ENCODE data around the gene COL25A1. TPM values are rescaled to one million over a fixed set of nuclear protein-coding genes. Genes with fewer than 3 reads are reported as not detected.

Gene COL25A1
- total and polyA plus RNA-seq, 2 experiments from 2014 or later: 0.28 to 1.9 TPM

DNA sequence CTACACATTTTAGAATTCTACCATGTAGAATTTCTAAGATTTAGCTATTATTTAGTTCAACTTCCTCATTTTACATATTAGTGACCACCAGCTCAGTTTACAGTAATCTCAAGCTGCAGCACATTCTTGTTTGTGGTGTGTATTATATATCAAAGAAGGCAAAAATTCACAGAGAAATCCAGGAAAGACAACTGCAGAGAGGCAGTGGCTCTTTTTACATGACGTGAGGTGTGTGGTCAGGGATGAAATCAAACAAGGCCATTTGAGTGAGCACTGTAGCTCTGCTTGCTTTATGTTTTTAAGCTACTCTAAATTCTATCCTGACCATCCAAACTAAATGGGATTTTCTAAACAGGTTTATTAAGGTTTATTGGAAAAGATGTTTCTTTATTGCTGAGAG, 71.1 kb downstream of the COL25A1 start:
- Histone ChIP-seq H3K4me2 (no peak overlapping the region), H3K9me3 (ENCODE audit: low read depth) (no peaks in the 10 kb centered on the region), H3K36me3 (replicated peaks; ENCODE audit: insufficient read depth, low read depth) (peaks cover 3% of the 10 kb centered on the region), H2AFZ (no peak overlapping the region), H3K9me2 (replicated peaks; ENCODE audit: insufficient read depth) (no peaks in the 10 kb centered on the region), H3K4me1 (ENCODE audit: insufficient read depth) (no peaks in the 10 kb centered on the region), H4K20me1 (ENCODE audit: insufficient read depth, poor library complexity, severe bottlenecking) (no peaks in the 10 kb centered on the region), H3K79me2 (no peaks in the 10 kb centered on the region), H3K27ac (no peak overlapping the region), H3K27me3 (no peaks in the 10 kb centered on the region), H3K4me3 (no peak overlapping the region)
- DNase-seq (ENCODE audit: low spot score): no peak
- WGBS (ENCODE audit: low lambda C conversion rate, missing lambda C conversion rate): 81% methylated on average over 1 of the region's 1 CpG
- TF ChIP-seq EZH2 (IDR thresholded peaks at IDR 0.05; ENCODE audit: borderline replicate concordance): no peak
- TF ChIP-seq CTCF (IDR thresholded peaks at IDR 0.05; ENCODE audit: poor library complexity): no peak

GRCh38 chr4:109229028-109229427, 73.4 kb downstream of the COL25A1 start:
- Histone ChIP-seq H3K9me2 (replicated peaks; ENCODE audit: insufficient read depth) (no peaks in the 10 kb centered on the region), H3K9me3 (ENCODE audit: low read depth) (no peaks in the 10 kb centered on the region), H3K36me3 (replicated peaks; ENCODE audit: insufficient read depth, low read depth) (peaks cover 2% of the 10 kb centered on the region), H2AFZ (no peak overlapping the region), H3K79me2 (no peaks in the 10 kb centered on the region), H4K20me1 (ENCODE audit: insufficient read depth, poor library complexity, severe bottlenecking) (no peaks in the 10 kb centered on the region), H3K27me3 (no peaks in the 10 kb centered on the region), H3K4me1 (ENCODE audit: insufficient read depth) (no peaks in the 10 kb centered on the region), H3K4me3 (no peak overlapping the region), H3K4me2 (no peak overlapping the region), H3K27ac (no peak overlapping the region)
- TF ChIP-seq EZH2phosphoT487 (IDR thresholded peaks at IDR 0.05; ENCODE audit: low read depth, severe bottlenecking, unreplicated experiment): no peak
- no peak for TF ChIP-seq CTCF (IDR thresholded peaks at IDR 0.05; ENCODE audit: poor library complexity)
- no peak for TF ChIP-seq EZH2 (IDR thresholded peaks at IDR 0.05; ENCODE audit: borderline replicate concordance)
- WGBS (ENCODE audit: low lambda C conversion rate, missing lambda C conversion rate): 96% methylated on average over 2 of the region's 2 CpGs
- DNase-seq (ENCODE audit: low spot score): no peak

DNA sequence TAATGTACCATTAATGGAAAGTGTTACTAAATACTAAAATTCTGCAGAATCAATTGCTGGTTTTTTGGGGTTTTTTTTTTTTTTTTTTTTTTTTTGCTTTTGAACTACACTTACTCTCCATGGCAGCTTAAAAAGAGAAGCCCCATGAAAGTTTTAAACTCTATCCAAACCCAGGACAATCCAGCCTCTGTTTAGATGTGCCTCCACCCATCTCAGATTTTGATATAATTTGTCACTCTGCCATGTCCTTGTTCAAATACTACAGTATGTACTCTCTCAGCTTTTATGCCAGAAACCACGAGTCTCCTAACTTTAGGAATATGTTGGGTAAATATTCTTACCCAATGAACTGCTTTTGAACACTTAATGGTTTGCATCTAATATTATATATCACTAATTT, 84.2 kb downstream of the COL25A1 start:
- Histone ChIP-seq H3K4me3 (no peak overlapping the region), H2AFZ (no peak overlapping the region), H3K9me2 (replicated peaks; ENCODE audit: insufficient read depth) (no peaks in the 10 kb centered on the region), H3K9me3 (ENCODE audit: low read depth) (no peaks in the 10 kb centered on the region), H3K27ac (no peak overlapping the region), H3K27me3 (no peaks in the 10 kb centered on the region), H3K36me3 (replicated peaks; ENCODE audit: insufficient read depth, low read depth) (no peaks in the 10 kb centered on the region), H3K4me2 (no peak overlapping the region), H3K4me1 (ENCODE audit: insufficient read depth) (peaks cover 3% of the 10 kb centered on the region), H3K79me2 (no peaks in the 10 kb centered on the region), H4K20me1 (ENCODE audit: insufficient read depth, poor library complexity, severe bottlenecking) (no peaks in the 10 kb centered on the region)
- TF ChIP-seq CTCF (IDR thresholded peaks at IDR 0.05; ENCODE audit: poor library complexity) (no peak), EZH2phosphoT487 (IDR thresholded peaks at IDR 0.05; ENCODE audit: low read depth, severe bottlenecking, unreplicated experiment) (no peak)
- WGBS (ENCODE audit: low lambda C conversion rate, missing lambda C conversion rate): 88% methylated on average over 1 of the region's 1 CpG
- DNase-seq (ENCODE audit: low spot score): no peak

DNA sequence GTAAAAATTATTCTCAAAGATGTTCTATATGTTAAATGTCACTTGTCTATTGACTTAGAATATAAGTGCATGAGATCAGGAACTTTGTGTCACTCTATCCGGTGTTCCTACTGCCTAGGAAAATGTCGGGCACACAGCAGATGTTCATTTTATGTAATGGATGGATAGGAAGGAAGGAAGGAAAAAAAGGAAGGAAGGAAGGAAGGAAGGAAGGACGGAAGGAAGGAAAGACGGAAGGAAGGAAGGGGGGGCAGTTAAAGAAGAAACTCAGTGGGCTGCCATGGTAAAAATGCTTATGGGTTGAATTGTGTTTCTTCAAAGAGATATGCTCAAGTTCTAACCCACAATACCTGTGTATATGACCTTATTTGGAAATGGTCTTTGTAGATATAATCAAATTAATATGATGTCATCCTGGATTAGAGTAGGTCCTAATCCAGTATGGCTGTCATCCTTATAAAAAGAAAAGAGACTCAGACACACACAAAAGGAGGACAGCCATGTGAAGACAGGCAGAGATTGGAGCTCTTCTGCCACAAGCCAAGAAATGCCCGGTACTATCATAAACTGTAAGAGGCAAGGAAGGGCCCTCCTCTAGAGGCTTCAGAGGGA, 86.3 kb downstream of the COL25A1 start:
- DNase-seq (ENCODE audit: low spot score): no peak
- H3K79me2 ChIP-seq: no peaks in the 10 kb centered on the region
- no peaks in the 10 kb centered on the region for H3K9me3 ChIP-seq (ENCODE audit: low read depth)
- H3K4me2 ChIP-seq: no peak overlapping the region
- H3K36me3 ChIP-seq (replicated peaks; ENCODE audit: insufficient read depth, low read depth): no peaks in the 10 kb centered on the region
- 85% methylated on average over 5 of the region's 5 CpGs for WGBS (ENCODE audit: low lambda C conversion rate, missing lambda C conversion rate)
- H3K9me2 ChIP-seq (replicated peaks; ENCODE audit: insufficient read depth): no peaks in the 10 kb centered on the region
- no peaks in the 10 kb centered on the region for H3K27me3 ChIP-seq
- no peaks in the 10 kb centered on the region for H4K20me1 ChIP-seq (ENCODE audit: insufficient read depth, poor library complexity, severe bottlenecking)
- H3K4me3 ChIP-seq: no peak overlapping the region
- no peak for TF ChIP-seq EZH2phosphoT487 (IDR thresholded peaks at IDR 0.05; ENCODE audit: low read depth, severe bottlenecking, unreplicated experiment)
- TF ChIP-seq EZH2 (IDR thresholded peaks at IDR 0.05; ENCODE audit: borderline replicate concordance): no peak
- TF ChIP-seq CTCF (IDR thresholded peaks at IDR 0.05; ENCODE audit: poor library complexity): no peak
- H2AFZ ChIP-seq: no peak overlapping the region
- H3K4me1 ChIP-seq (ENCODE audit: insufficient read depth): peaks cover 3% of the 10 kb centered on the region
- H3K27ac ChIP-seq: no peak overlapping the region

Measured in hepatocyte (in vitro differentiated cells).